ENCODE results near the gene CCDC197. TPM values are rescaled to one million over a fixed set of nuclear protein-coding genes. Genes with fewer than 3 reads are reported as not detected.

CCDC197 gene
- total RNA-seq, 1 donor from 2014 or later = not detected

GRCh38 chr14:93956514-93957332 is 40.4 kb upstream of the CCDC197 start:
- no peak for TF ChIP-seq CTCF (IDR thresholded peaks at IDR 0.05)
- no peak for DNase-seq
- ATAC-seq = no peak
- intact Hi-C loops (cut with DNase I) = no loop called here
- no peak overlapping the region for H3K27ac ChIP-seq
- H3K4me3 ChIP-seq = no peak overlapping the region
- no peaks in the 10 kb centered on the region for H3K9me3 ChIP-seq
- H3K4me1 ChIP-seq = peaks cover 56% of the 10 kb centered on the region
- no peaks in the 10 kb centered on the region for H3K27me3 ChIP-seq (ENCODE audit: low read depth)
- H3K36me3 ChIP-seq = no peaks in the 10 kb centered on the region

- Histone ChIP-seq H3K4me3 (no peak overlapping the region), H3K4me1 (peaks cover 57% of the 10 kb centered on the region), H3K9me3 (no peaks in the 10 kb centered on the region), H3K27ac (no peak overlapping the region), H3K27me3 (ENCODE audit: low read depth) (no peaks in the 10 kb centered on the region), H3K36me3 (no peaks in the 10 kb centered on the region)
- no peak for DNase-seq
- TF ChIP-seq CTCF (IDR thresholded peaks at IDR 0.05) = no peak
- intact Hi-C loops (cut with DNase I) = no loop called here
- no peak for ATAC-seq
These were observed 39.8 kb upstream of the CCDC197 start for GRCh38 chr14:93957333-93957710.

- no peaks in the 10 kb centered on the region for H3K9me3 ChIP-seq
- no peaks in the 10 kb centered on the region for H3K27me3 ChIP-seq (ENCODE audit: low read depth)
- no peak overlapping the region for H3K4me3 ChIP-seq
- ATAC-seq (no peak), DNase-seq (no peak)
- peaks cover 64% of the 10 kb centered on the region for H3K4me1 ChIP-seq
- intact Hi-C loops (cut with DNase I) = no loop called here
- no peaks in the 10 kb centered on the region for H3K36me3 ChIP-seq
- no peak for TF ChIP-seq CTCF (IDR thresholded peaks at IDR 0.05)
- no peak overlapping the region for H3K27ac ChIP-seq
These were observed 39.1 kb upstream of the CCDC197 start for GRCh38 chr14:93957751-93958566.

- ATAC-seq (no peak), DNase-seq (no peak)
- no peaks in the 10 kb centered on the region for H3K9me3 ChIP-seq
- no peak for TF ChIP-seq CTCF (IDR thresholded peaks at IDR 0.05)
- H3K4me1 ChIP-seq = peaks cover 70% of the 10 kb centered on the region
- H3K27ac ChIP-seq = no peak overlapping the region
- no peak overlapping the region for H3K4me3 ChIP-seq
- no peaks in the 10 kb centered on the region for H3K36me3 ChIP-seq
- intact Hi-C loops (cut with DNase I) = no loop called here
- no peaks in the 10 kb centered on the region for H3K27me3 ChIP-seq (ENCODE audit: low read depth)
These were observed 38.4 kb upstream of the CCDC197 start for GRCh38 chr14:93958567-93959238.

GRCh38 chr14:93959239-93960107 is 37.6 kb upstream of the CCDC197 start:
- no peak for TF ChIP-seq CTCF (IDR thresholded peaks at IDR 0.05)
- ATAC-seq = peak; percentile 75 to 82

More at GRCh38 chr14:93959239-93960107, 37.6 kb upstream of the CCDC197 start:
- Histone ChIP-seq H3K4me3 (no peak overlapping the region), H3K36me3 (no peaks in the 10 kb centered on the region), H3K4me1 (peaks cover 77% of the 10 kb centered on the region), H3K27ac (peak overlapping the region; percentile 36), H3K27me3 (ENCODE audit: low read depth) (no peaks in the 10 kb centered on the region), H3K9me3 (no peaks in the 10 kb centered on the region)
- DNase-seq = peak; percentile 67
- intact Hi-C loops (cut with DNase I) = no loop called here

Measured in lower lobe of right lung (tissue), 2 donors.